Measurements from ENCODE around the gene HS6ST1. TPM values are rescaled to one million over a fixed set of nuclear protein-coding genes. Genes with fewer than 3 reads are reported as not detected.

Gene HS6ST1
- total RNA-seq, 2 donors from 2014 or later: 19.3 to 22.9 TPM

DNA sequence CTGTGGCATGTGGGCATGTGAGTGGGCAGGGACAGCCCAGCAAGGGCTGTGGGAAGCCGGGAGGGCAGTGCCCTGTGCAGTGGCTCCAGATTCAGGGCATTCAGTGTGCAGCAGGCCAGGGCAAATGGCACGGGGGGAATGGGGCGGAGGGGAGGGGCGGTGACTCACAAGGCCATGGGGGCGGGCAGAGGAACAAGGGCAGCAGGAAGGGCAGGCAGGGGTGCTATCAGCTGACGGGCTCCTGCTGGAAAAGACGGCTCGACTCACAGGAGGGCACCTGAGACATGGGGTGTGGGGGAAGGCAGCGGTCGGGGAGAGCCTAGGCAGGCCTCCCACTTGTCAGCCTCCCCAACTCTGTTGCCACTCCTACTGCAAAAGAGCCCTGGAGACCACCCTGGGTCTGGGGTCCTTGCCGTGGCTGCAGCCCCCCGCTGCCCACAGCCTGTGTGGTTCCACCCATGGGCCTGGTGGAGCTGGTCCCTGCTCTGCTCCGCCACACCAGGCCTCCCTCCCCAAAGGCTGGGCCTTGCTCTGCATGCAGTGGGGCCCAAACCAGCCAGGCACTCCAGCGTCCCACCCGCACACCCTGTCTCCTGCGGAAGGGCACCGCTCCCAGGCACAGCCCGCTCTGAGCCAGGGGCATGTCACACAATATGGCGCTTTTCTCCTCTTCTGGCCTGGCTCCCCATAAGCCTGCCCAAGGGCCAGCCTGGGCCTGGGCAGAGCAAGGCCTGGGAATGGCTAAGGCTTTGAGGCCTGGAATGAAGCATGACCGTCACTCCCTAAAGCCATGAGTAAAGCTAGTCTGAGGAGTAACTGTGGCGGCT, 25.9 kb downstream of the HS6ST1 start:
- no peak for DNase-seq
- Histone ChIP-seq H3K27me3 (no peaks in the 10 kb centered on the region), H3K9me3 (no peaks in the 10 kb centered on the region), H3K4me1 (no peaks in the 10 kb centered on the region), H3K36me3 (no peaks in the 10 kb centered on the region), H3K9ac (ENCODE audit: low read depth in 2 of 2, low read length in 2 of 2) (no peak overlapping the region), H3K27ac (no peak overlapping the region), H3K4me3 (no peak overlapping the region)
- TF ChIP-seq, protein P1, sequence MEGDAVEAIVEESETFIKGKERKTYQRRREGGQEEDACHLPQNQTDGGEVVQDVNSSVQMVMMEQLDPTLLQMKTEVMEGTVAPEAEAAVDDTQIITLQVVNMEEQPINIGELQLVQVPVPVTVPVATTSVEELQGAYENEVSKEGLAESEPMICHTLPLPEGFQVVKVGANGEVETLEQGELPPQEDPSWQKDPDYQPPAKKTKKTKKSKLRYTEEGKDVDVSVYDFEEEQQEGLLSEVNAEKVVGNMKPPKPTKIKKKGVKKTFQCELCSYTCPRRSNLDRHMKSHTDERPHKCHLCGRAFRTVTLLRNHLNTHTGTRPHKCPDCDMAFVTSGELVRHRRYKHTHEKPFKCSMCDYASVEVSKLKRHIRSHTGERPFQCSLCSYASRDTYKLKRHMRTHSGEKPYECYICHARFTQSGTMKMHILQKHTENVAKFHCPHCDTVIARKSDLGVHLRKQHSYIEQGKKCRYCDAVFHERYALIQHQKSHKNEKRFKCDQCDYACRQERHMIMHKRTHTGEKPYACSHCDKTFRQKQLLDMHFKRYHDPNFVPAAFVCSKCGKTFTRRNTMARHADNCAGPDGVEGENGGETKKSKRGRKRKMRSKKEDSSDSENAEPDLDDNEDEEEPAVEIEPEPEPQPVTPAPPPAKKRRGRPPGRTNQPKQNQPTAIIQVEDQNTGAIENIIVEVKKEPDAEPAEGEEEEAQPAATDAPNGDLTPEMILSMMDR (IDR thresholded peaks at IDR 0.05): no peak
- intact Hi-C loops (cut with DNase I): no loop called here

DNA sequence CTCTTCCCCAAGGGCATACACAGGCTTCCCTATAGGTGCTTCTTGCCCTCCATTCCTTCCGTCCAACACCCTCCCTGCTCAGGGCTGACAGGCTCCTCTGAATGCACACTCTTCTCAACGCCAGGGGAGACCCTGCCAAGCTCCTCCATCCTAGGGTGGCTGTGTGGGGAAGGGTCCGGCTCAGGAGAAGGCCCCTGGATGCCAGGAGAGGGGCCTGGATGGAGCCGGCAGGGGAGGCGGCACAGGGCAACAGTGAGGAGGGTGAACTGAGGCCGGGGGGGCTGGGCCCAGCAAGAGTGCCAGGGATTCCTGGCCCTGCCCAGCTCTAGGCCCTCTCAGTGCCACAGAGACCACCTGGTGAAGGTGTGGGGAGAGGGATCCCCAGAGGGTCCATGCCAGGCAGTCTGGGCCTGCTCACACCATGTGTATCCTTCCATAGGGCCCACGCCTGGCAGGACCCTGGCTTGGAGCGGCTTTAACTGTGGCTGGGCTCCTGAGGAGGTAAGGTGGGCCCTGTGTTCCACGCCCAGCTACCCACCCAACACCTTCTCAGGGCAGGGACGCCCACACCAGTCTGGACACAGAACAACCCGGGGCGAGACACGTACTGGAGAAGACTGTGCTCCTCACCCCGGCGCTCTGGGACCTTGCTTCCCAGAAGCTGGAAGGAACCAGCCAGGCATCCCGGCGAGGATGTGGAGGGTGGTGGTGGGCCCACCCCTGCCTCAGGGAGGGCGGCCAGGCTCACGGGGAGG, 26.6 kb downstream of the HS6ST1 start:
- Histone ChIP-seq H3K36me3 (no peaks in the 10 kb centered on the region), H3K27me3 (no peaks in the 10 kb centered on the region), H3K27ac (no peak overlapping the region), H3K4me3 (no peak overlapping the region), H3K9ac (ENCODE audit: low read depth in 2 of 2, low read length in 2 of 2) (no peak overlapping the region), H3K9me3 (no peaks in the 10 kb centered on the region), H3K4me1 (no peaks in the 10 kb centered on the region)
- intact Hi-C loops (cut with DNase I): no loop called here
- DNase-seq: no peak
- TF ChIP-seq, protein P1 (IDR thresholded peaks at IDR 0.05): no peak

DNA sequence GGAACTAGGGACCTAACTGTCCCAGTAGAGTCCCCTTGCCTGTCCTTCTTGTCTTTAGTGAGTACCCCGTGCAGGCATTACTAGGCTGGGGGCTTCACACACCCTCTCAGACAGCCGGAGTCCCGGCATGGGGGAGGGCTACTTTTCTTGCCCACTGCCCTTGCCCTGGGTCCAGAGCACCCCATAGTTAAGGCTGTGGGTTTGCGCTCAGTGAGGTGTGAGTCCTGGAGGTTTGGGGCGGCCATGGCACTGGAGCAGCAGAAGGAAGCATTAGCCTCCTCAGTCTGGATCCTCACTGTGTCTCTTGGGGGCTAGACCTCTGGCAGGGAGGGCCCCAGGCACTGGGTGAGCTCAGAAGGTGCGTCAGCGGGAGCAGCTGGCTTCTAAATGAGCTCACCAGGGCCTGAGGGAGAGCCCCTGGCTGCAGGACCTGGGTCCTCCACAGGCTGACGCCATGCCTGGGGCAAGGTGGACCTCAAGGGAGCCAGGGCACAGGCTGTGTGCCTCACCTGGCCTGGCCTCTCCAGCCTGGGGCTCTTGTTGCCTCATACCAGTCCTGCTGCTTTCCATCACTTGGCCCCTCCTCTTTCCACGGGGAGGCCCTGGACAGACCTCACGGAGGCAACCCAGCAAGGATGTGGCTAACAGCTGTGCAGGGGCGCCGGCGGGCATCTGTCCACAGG, 27.4 kb downstream of the HS6ST1 start:
- Histone ChIP-seq H3K9me3 (no peaks in the 10 kb centered on the region), H3K27ac (no peak overlapping the region), H3K9ac (ENCODE audit: low read depth in 2 of 2, low read length in 2 of 2) (no peak overlapping the region), H3K36me3 (no peaks in the 10 kb centered on the region), H3K4me3 (no peak overlapping the region), H3K27me3 (no peaks in the 10 kb centered on the region), H3K4me1 (no peaks in the 10 kb centered on the region)
- no peak for DNase-seq
- TF ChIP-seq, protein P1 (IDR thresholded peaks at IDR 0.05): no peak
- intact Hi-C loops (cut with DNase I): no loop called here

DNA sequence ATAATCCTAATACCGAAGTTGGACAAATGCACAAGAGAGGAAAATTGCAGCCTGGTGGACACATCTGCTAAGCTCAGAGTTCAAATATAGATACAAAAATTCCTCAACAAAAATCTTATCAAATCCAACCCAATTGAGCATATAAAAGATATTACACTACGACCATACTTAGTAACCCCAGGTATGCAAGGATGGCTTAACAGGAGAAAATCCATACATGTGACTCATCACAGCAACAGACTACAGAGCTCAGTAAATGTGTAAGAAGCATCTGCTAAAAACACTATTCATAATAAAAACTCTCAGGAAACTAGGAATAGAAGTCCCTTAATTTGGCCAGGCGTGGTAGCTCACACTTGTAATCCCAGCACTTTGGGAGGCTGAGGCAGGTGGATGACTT, 28.3 kb downstream of the HS6ST1 start:
- no peak for DNase-seq
- TF ChIP-seq, protein P1 (IDR thresholded peaks at IDR 0.05): no peak

DNA sequence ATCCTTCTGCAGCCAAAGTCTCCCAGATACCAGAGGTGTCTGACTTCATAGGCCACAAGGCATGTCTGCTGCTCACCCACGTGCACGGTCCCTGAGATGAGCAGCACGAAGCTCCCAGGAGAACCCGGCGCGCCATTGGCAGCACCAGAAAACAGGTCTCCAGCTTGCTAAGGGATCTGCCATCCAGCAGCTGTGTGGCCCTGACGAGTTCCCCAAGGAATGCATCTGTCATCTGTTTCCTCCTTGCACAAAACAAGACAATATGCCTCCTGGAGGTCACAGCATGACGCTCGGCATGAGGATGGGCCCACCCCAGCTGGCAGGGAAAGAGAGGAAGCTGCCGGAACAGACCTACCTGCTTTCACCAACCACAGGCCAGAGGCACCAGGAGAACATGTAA, 29.2 kb downstream of the HS6ST1 start:
- Histone ChIP-seq H3K27me3 (no peaks in the 10 kb centered on the region), H3K4me1 (no peaks in the 10 kb centered on the region), H3K27ac (no peak overlapping the region), H3K9ac (ENCODE audit: low read depth in 2 of 2, low read length in 2 of 2) (no peak overlapping the region), H3K9me3 (no peaks in the 10 kb centered on the region), H3K4me3 (no peak overlapping the region), H3K36me3 (no peaks in the 10 kb centered on the region)
- intact Hi-C loops (cut with DNase I): no loop called here
- TF ChIP-seq, protein P1 (IDR thresholded peaks at IDR 0.05): no peak
- DNase-seq: no peak

More for the DNA sequence above, 28.3 kb downstream of the HS6ST1 start:
- Histone ChIP-seq H3K4me3 (no peak overlapping the region), H3K4me1 (no peaks in the 10 kb centered on the region), H3K36me3 (no peaks in the 10 kb centered on the region), H3K9me3 (no peaks in the 10 kb centered on the region), H3K9ac (ENCODE audit: low read depth in 2 of 2, low read length in 2 of 2) (no peak overlapping the region), H3K27me3 (no peaks in the 10 kb centered on the region), H3K27ac (no peak overlapping the region)
- intact Hi-C loops (cut with DNase I): no loop called here
